Measurements from ENCODE around the gene PPP1R16B.

PPP1R16B gene

DNA sequence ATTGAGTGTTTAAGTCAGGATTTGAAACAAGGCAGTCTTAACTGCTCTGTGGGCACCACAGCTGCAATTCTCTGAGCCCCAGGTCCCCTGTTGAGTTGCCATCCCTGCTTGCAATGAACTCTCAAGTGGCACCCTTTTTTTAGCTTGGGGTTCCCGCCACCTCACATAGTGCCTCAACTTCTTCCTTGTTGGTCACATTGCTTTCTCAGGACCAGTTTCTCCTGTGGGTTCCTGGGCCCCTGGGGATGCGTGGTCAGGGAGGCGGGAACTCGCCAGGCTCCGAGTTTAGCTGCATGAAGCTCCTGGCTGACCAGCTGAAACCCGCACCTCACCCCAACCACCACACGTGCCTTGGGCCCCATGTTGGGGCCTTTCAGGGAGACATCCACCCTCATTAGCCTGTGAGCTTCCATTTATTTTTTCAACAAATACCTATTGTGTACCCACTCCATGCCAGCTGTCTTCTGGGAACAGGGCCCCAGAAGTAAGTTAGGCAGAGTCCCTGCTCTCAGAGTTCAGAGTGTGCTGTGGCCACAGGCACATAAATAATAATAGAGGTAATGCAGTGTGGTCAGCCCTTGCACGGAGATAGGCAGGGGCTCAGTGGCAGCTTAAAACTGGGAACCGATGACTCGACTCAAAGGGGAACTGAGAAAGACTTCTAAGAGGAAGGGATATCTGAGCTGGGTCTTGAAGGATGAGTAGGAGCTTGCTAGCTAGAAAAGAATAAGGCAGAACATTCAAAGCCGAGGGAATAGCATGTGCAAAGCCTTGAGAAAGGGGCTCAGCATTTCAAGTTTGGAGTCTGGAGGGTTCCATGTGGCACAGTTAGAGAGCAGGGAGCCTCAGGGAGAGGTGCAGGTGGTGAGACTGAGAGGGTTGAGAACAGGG, 86.8 kb downstream of the PPP1R16B start:
- H3K9ac ChIP-seq (ENCODE audit: low read length) = no peak overlapping the region
- no peak overlapping the region for H3K14ac ChIP-seq (ENCODE audit: low read length in 2 of 2)
- 85% methylated on average over 11 of the region's 11 CpGs for WGBS
- no peak overlapping the region for H3K27ac ChIP-seq (ENCODE audit: low read length, poor library complexity, severe bottlenecking)
- no peak overlapping the region for H3K18ac ChIP-seq (ENCODE audit: low read depth in 1 of 2, low read length in 2 of 2)
- H4K8ac ChIP-seq (ENCODE audit: low read length) = no peak overlapping the region
- no peak overlapping the region for H3K23ac ChIP-seq (ENCODE audit: low read length in 2 of 2)
- no peaks in the 10 kb centered on the region for H3K79me1 ChIP-seq (replicated peaks; ENCODE audit: low read length, poor library complexity, severe bottlenecking)
- no peak overlapping the region for H2BK15ac ChIP-seq (ENCODE audit: low read depth, poor library complexity, severe bottlenecking)
- no peak overlapping the region for H3K4me3 ChIP-seq (ENCODE audit: insufficient read depth in 1 of 2, low read depth in 1 of 2, low read length in 2 of 2)
- no peak overlapping the region for H2AK5ac ChIP-seq (ENCODE audit: low read length, severe bottlenecking)
- no peak overlapping the region for H3K4ac ChIP-seq (ENCODE audit: low read depth in 1 of 2, low read length in 2 of 2)
- H3K4me2 ChIP-seq (ENCODE audit: low read length, poor library complexity, severe bottlenecking) = no peak overlapping the region
- no peak overlapping the region for H2AFZ ChIP-seq (ENCODE audit: low read depth, low read length)
- no peak overlapping the region for H4K91ac ChIP-seq (ENCODE audit: low read length)
- no peak overlapping the region for H2BK5ac ChIP-seq (ENCODE audit: low read depth, low read length, poor library complexity, severe bottlenecking)
- H3K9me3 ChIP-seq (ENCODE audit: control insufficient read depth, low read length) = no peaks in the 10 kb centered on the region
- no peak for DNase-seq
- H2BK120ac ChIP-seq (ENCODE audit: low read depth, low read length) = no peak overlapping the region
- H2BK12ac ChIP-seq (ENCODE audit: low read length in 2 of 2) = no peak overlapping the region
- no peaks in the 10 kb centered on the region for H3K36me3 ChIP-seq (ENCODE audit: control insufficient read depth in 1 of 2, insufficient read depth in 2 of 2, low read depth in 1 of 2, low read length in 2 of 2)
- H3K27me3 ChIP-seq (ENCODE audit: control insufficient read depth in 1 of 2, insufficient read depth in 1 of 2, low read length in 2 of 2) = peaks cover 44 to 86% of the 10 kb centered on the region in 2 experiments
- peaks cover 3% of the 10 kb centered on the region for H3K4me1 ChIP-seq (ENCODE audit: control insufficient read depth, insufficient read depth, low read depth, low read length)

- no peaks in the 10 kb centered on the region for H3K9me3 ChIP-seq (ENCODE audit: control insufficient read depth, low read length)
These were observed 87.6 kb downstream of the PPP1R16B start for GRCh38 chr20:38893056-38893564.

GRCh38 chr20:38893565-38894090, 88.1 kb downstream of the PPP1R16B start:
- no peak overlapping the region for H3K4me2 ChIP-seq (ENCODE audit: low read length, poor library complexity, severe bottlenecking)
- 11% methylated on average over 16 of the region's 25 CpGs for WGBS

More at GRCh38 chr20:38893056-38893564, 87.6 kb downstream of the PPP1R16B start:
- no peak overlapping the region for H3K4ac ChIP-seq (ENCODE audit: low read depth in 1 of 2, low read length in 2 of 2)
- peaks cover 3% of the 10 kb centered on the region for H3K4me1 ChIP-seq (ENCODE audit: control insufficient read depth, insufficient read depth, low read depth, low read length)
- 55% methylated on average over 5 of the region's 6 CpGs for WGBS
- H4K8ac ChIP-seq (ENCODE audit: low read length) = no peak overlapping the region
- no peak overlapping the region for H3K4me3 ChIP-seq (ENCODE audit: insufficient read depth in 1 of 2, low read depth in 1 of 2, low read length in 2 of 2)
- H3K23ac ChIP-seq (ENCODE audit: low read length in 2 of 2) = no peak overlapping the region
- no peak overlapping the region for H3K18ac ChIP-seq (ENCODE audit: low read depth in 1 of 2, low read length in 2 of 2)
- no peak overlapping the region for H2BK120ac ChIP-seq (ENCODE audit: low read depth, low read length)
- H2BK15ac ChIP-seq (ENCODE audit: low read depth, poor library complexity, severe bottlenecking) = no peak overlapping the region
- no peak overlapping the region for H3K4me2 ChIP-seq (ENCODE audit: low read length, poor library complexity, severe bottlenecking)
- H3K79me1 ChIP-seq (replicated peaks; ENCODE audit: low read length, poor library complexity, severe bottlenecking) = no peaks in the 10 kb centered on the region
- no peak for DNase-seq
- no peak overlapping the region for H3K9ac ChIP-seq (ENCODE audit: low read length)
- H2BK5ac ChIP-seq (ENCODE audit: low read depth, low read length, poor library complexity, severe bottlenecking) = no peak overlapping the region
- no peak overlapping the region for H3K14ac ChIP-seq (ENCODE audit: low read length in 2 of 2)
- H3K27me3 ChIP-seq (ENCODE audit: control insufficient read depth in 1 of 2, insufficient read depth in 1 of 2, low read length in 2 of 2) = peaks cover 44 to 89% of the 10 kb centered on the region in 2 experiments
- H3K27ac ChIP-seq (ENCODE audit: low read length, poor library complexity, severe bottlenecking) = no peak overlapping the region
- H3K36me3 ChIP-seq (ENCODE audit: control insufficient read depth in 1 of 2, insufficient read depth in 2 of 2, low read depth in 1 of 2, low read length in 2 of 2) = no peaks in the 10 kb centered on the region
- no peak overlapping the region for H4K91ac ChIP-seq (ENCODE audit: low read length)
- H2BK12ac ChIP-seq (ENCODE audit: low read length in 2 of 2) = no peak overlapping the region
- no peak overlapping the region for H2AK5ac ChIP-seq (ENCODE audit: low read length, severe bottlenecking)
- no peak overlapping the region for H2AFZ ChIP-seq (ENCODE audit: low read depth, low read length)

DNA sequence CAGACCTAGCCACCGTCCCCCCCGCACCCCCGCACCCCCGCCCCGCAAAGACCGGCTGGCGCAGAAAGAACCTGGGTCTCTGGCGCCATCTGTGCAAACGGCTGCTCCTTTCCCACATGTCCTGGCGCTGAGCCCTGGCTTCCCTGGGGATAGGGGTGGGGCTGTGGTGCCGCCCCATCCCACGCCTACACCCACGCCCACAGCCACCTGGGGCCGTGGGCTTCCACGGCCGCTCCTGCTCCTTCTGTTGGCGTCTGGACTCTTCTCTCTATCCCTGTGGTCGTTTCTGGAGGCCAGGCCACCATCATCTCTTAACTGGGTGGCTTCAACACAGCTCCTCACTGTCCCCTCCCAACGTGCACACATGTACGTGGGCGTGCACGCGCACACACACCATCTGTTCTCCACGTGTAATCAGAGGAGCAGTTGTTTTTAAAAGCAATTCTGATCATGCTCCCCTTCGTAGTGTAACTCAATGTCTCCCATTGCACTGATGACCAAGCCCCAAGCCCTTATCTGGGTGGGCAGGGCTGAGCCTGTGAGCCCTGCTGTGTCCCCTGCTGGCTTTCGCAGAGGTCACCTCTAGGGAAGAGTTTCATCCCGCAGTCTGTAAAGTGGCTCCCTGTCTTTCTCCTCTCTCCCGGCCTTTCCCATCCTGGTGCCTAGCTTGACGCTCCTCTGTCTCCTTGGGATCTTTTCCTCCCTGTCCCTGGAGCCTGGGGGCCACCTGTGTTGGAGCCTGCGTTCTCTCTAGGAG, 88.8 kb downstream of the PPP1R16B start:
- Histone ChIP-seq H3K4ac (ENCODE audit: low read depth in 1 of 2, low read length in 2 of 2) (no peak overlapping the region), H3K36me3 (ENCODE audit: control insufficient read depth in 1 of 2, insufficient read depth in 2 of 2, low read depth in 1 of 2, low read length in 2 of 2) (no peaks in the 10 kb centered on the region), H4K91ac (ENCODE audit: low read length) (no peak overlapping the region), H3K23ac (ENCODE audit: low read length in 2 of 2) (no peak overlapping the region), H2AK5ac (ENCODE audit: low read length, severe bottlenecking) (no peak overlapping the region), H3K9me3 (ENCODE audit: control insufficient read depth, low read length) (no peaks in the 10 kb centered on the region), H3K18ac (ENCODE audit: low read depth in 1 of 2, low read length in 2 of 2) (no peak overlapping the region), H3K4me1 (ENCODE audit: control insufficient read depth, insufficient read depth, low read depth, low read length) (peaks cover 3% of the 10 kb centered on the region), H2AFZ (ENCODE audit: low read depth, low read length) (no peak overlapping the region), H3K4me2 (ENCODE audit: low read length, poor library complexity, severe bottlenecking) (no peak overlapping the region), H4K8ac (ENCODE audit: low read length) (no peak overlapping the region), H3K27ac (ENCODE audit: low read length, poor library complexity, severe bottlenecking) (no peak overlapping the region), H3K4me3 (ENCODE audit: insufficient read depth in 1 of 2, low read depth in 1 of 2, low read length in 2 of 2) (no peak overlapping the region), H3K9ac (ENCODE audit: low read length) (no peak overlapping the region), H2BK5ac (ENCODE audit: low read depth, low read length, poor library complexity, severe bottlenecking) (no peak overlapping the region), H3K27me3 (ENCODE audit: control insufficient read depth in 1 of 2, insufficient read depth in 1 of 2, low read length in 2 of 2) (peaks cover 49 to 89% of the 10 kb centered on the region in 2 experiments), H3K14ac (ENCODE audit: low read length in 2 of 2) (no peak overlapping the region), H2BK120ac (ENCODE audit: low read depth, low read length) (no peak overlapping the region), H2BK12ac (ENCODE audit: low read length in 2 of 2) (no peak overlapping the region), H3K79me1 (replicated peaks; ENCODE audit: low read length, poor library complexity, severe bottlenecking) (no peaks in the 10 kb centered on the region), H2BK15ac (ENCODE audit: low read depth, poor library complexity, severe bottlenecking) (no peak overlapping the region)
- no peak for DNase-seq
- 23% methylated on average over 27 of the region's 30 CpGs for WGBS

More at GRCh38 chr20:38893565-38894090, 88.1 kb downstream of the PPP1R16B start:
- no peak overlapping the region for H3K23ac ChIP-seq (ENCODE audit: low read length in 2 of 2)
- H3K14ac ChIP-seq (ENCODE audit: low read length in 2 of 2) = no peak overlapping the region
- no peak overlapping the region for H4K8ac ChIP-seq (ENCODE audit: low read length)
- H3K27me3 ChIP-seq (ENCODE audit: control insufficient read depth in 1 of 2, insufficient read depth in 1 of 2, low read length in 2 of 2) = peaks cover 44 to 88% of the 10 kb centered on the region in 2 experiments
- peak; percentile 28 for DNase-seq
- no peak overlapping the region for H3K27ac ChIP-seq (ENCODE audit: low read length, poor library complexity, severe bottlenecking)
- peaks cover 3% of the 10 kb centered on the region for H3K4me1 ChIP-seq (ENCODE audit: control insufficient read depth, insufficient read depth, low read depth, low read length)
- no peak overlapping the region for H3K4me3 ChIP-seq (ENCODE audit: insufficient read depth in 1 of 2, low read depth in 1 of 2, low read length in 2 of 2)
- no peak overlapping the region for H2AFZ ChIP-seq (ENCODE audit: low read depth, low read length)
- H2AK5ac ChIP-seq (ENCODE audit: low read length, severe bottlenecking) = no peak overlapping the region
- H2BK5ac ChIP-seq (ENCODE audit: low read depth, low read length, poor library complexity, severe bottlenecking) = no peak overlapping the region
- H3K18ac ChIP-seq (ENCODE audit: low read depth in 1 of 2, low read length in 2 of 2) = no peak overlapping the region
- no peak overlapping the region for H4K91ac ChIP-seq (ENCODE audit: low read length)
- no peaks in the 10 kb centered on the region for H3K36me3 ChIP-seq (ENCODE audit: control insufficient read depth in 1 of 2, insufficient read depth in 2 of 2, low read depth in 1 of 2, low read length in 2 of 2)
- H2BK12ac ChIP-seq (ENCODE audit: low read length in 2 of 2) = no peak overlapping the region
- H2BK15ac ChIP-seq (ENCODE audit: low read depth, poor library complexity, severe bottlenecking) = no peak overlapping the region
- no peaks in the 10 kb centered on the region for H3K9me3 ChIP-seq (ENCODE audit: control insufficient read depth, low read length)
- no peak overlapping the region for H2BK120ac ChIP-seq (ENCODE audit: low read depth, low read length)
- no peak overlapping the region for H3K9ac ChIP-seq (ENCODE audit: low read length)
- H3K4ac ChIP-seq (ENCODE audit: low read depth in 1 of 2, low read length in 2 of 2) = no peak overlapping the region
- H3K79me1 ChIP-seq (replicated peaks; ENCODE audit: low read length, poor library complexity, severe bottlenecking) = no peaks in the 10 kb centered on the region
